ENCODE results near the gene ZNF438.

DNA sequence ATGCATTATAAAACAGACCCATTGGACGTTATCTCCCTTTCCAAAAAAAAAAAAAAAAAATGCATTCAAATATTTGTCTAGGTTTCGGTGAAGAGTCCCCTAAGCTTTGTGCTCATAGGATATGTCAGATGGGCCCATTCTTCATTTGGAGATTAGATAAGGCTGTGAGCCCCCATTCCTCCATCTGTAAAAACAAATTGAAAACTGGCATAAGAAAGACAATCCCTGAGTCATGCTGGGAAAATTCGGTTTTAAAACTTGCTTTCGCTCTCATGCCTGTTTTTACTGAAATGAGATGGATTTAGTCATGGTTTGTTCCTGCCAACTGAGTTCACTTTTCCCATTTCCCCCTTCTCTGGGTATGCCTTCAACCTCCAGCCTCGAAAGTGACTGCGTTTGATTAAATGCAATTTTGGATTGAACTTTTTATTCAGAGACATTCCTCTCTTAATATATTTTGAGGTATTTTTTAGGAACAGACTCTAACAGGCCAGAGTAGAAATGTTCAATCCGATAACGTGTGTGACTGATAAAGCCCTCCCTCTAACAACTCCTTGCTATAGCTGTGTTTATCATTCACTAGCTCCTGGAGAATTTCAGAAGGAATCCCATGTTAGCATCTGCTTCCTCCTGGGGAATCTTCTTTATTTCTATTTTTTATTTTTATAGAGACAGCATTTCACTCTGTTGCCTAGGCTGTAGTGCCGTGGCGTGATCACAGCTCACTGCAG lies 211.2 kb downstream of the ZNF438 start:
- TF ChIP-seq, protein P1, sequence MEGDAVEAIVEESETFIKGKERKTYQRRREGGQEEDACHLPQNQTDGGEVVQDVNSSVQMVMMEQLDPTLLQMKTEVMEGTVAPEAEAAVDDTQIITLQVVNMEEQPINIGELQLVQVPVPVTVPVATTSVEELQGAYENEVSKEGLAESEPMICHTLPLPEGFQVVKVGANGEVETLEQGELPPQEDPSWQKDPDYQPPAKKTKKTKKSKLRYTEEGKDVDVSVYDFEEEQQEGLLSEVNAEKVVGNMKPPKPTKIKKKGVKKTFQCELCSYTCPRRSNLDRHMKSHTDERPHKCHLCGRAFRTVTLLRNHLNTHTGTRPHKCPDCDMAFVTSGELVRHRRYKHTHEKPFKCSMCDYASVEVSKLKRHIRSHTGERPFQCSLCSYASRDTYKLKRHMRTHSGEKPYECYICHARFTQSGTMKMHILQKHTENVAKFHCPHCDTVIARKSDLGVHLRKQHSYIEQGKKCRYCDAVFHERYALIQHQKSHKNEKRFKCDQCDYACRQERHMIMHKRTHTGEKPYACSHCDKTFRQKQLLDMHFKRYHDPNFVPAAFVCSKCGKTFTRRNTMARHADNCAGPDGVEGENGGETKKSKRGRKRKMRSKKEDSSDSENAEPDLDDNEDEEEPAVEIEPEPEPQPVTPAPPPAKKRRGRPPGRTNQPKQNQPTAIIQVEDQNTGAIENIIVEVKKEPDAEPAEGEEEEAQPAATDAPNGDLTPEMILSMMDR (conservative IDR thresholded peaks at IDR 0.05 in 1 of 2, IDR thresholded peaks at IDR 0.05 in 1 of 2; ENCODE audit: low read depth in 1 of 2, low read length in 2 of 2): no peak
- no peak for TF ChIP-seq EZH2 (IDR thresholded peaks at IDR 0.05; ENCODE audit: low read length, missing control alignments)
